Smooth muscle cell of the coronary artery (primary cell): ENCODE measurements around the gene MSTN. TPM values are rescaled to one million over a fixed set of nuclear protein-coding genes. Genes with fewer than 3 reads are reported as not detected.

Experiments used
- total RNA-seq: library from RNA; depleted of rRNA; stranded (reverse); fragments of >200 nt; gene quantifications from 2 replicates; pipeline ENCODE4 v1.2.3, GENCODE V29; 2014; ENCODE audit warnings: low replicate concordance

MSTN gene
- total RNA-seq, result not detected in 2 replicates

GRCh38 chr2:190062601-190063000, at the start of gene MSTN:
Gene MSTN (minus strand): TSS chr2:190062729. CDS start chr2:190062596, 133 bp downstream.

